ENCODE data around the gene DNMBP.

DNA sequence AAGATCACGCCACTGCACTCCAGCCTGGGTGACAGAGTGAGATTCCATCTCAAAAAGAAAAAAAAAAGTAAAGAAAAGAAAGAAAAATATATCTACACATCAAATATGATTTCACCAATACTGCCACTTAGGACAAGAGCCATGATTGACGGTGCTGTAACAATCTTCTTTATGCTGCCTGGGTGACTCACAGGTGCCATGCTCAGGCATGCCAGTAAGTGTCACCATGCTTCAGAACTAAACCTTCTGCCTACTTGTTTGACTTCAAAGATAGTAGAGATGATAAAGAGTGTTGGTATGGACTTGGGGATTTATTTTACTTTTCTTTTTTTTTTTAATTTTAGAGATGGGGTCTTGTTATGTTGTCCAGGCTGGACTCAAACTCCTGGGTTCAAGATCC lies 33.6 kb upstream of the DNMBP start:
- TF ChIP-seq, protein P1, sequence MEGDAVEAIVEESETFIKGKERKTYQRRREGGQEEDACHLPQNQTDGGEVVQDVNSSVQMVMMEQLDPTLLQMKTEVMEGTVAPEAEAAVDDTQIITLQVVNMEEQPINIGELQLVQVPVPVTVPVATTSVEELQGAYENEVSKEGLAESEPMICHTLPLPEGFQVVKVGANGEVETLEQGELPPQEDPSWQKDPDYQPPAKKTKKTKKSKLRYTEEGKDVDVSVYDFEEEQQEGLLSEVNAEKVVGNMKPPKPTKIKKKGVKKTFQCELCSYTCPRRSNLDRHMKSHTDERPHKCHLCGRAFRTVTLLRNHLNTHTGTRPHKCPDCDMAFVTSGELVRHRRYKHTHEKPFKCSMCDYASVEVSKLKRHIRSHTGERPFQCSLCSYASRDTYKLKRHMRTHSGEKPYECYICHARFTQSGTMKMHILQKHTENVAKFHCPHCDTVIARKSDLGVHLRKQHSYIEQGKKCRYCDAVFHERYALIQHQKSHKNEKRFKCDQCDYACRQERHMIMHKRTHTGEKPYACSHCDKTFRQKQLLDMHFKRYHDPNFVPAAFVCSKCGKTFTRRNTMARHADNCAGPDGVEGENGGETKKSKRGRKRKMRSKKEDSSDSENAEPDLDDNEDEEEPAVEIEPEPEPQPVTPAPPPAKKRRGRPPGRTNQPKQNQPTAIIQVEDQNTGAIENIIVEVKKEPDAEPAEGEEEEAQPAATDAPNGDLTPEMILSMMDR (IDR thresholded peaks at IDR 0.05): no peak
- no peak for TF ChIP-seq TP53 (CRISPR knock-in tag; IDR thresholded peaks at IDR 0.05)
